WTC11 (cell line): ENCODE measurements around the gene MICAL2. TPM values are rescaled to one million over a fixed set of nuclear protein-coding genes. Genes with fewer than 3 reads are reported as not detected.

Source experiments
- ATAC-seq: fragments of 200-7000 bp; cut with Tn5 transposase; 2 replicates; pipeline ENCODE4 v1.10.0; 2021; ENCODE audit warnings: mild to moderate bottlenecking, moderate library complexity
- CTCF ChIA-PET: fragments of 300-600 bp; sonication (Branson Sonifier 250); formaldehyde crosslinking; loops from one replicate; lab custom pipeline; 2021; ENCODE audit warnings: antibody characterized with exemption; lab: Charles Lee
- POLR2A ChIA-PET: fragments of 350-600 bp; sonication (Branson Sonifier 250); formaldehyde crosslinking; loops from one replicate; lab custom pipeline; 2021; ENCODE audit warnings: antibody characterized with exemption; lab: Charles Lee
- DNase-seq: peaks from one replicate; pipeline ENCODE4 v3.0.0; 2021; ENCODE audit warnings: low spot score
- H3K27ac Mint-ChIP-seq: 2 replicates; pipeline ENCODE4 v1.8.0; 2021; ENCODE audit warnings: mixed read lengths
- H3K27me3 Mint-ChIP-seq: 2 replicates; pipeline ENCODE4 v1.8.0; 2021; ENCODE audit warnings: low read depth, mild to moderate bottlenecking, moderate library complexity, mixed read lengths
- H3K36me3 Mint-ChIP-seq: 2 replicates; pipeline ENCODE4 v1.8.0; 2021; ENCODE audit warnings: mixed read lengths
- H3K4me1 Mint-ChIP-seq: 2 replicates; pipeline ENCODE4 v1.8.0; 2022; ENCODE audit warnings: mixed read lengths
- H3K4me3 Mint-ChIP-seq: 2 replicates; pipeline ENCODE4 v1.8.0; 2021; ENCODE audit warnings: mild to moderate bottlenecking, moderate library complexity, mixed read lengths
- H3K9me3 Mint-ChIP-seq: 2 replicates; pipeline ENCODE4 v1.8.0; 2021; ENCODE audit warnings: mixed read lengths
- CREB1 ChIP-seq: sonication (generic); formaldehyde crosslinking; IDR thresholded peaks from 2 replicates; pipeline ENCODE4 v1.8.0; 2023; ENCODE audit warnings: mild to moderate bottlenecking, missing genetic modification reagents
- E2F5 ChIP-seq: sonication (generic); formaldehyde crosslinking; IDR thresholded peaks from 2 replicates; pipeline ENCODE4 v1.8.1; 2022; ENCODE audit warnings: mild to moderate bottlenecking, moderate library complexity, missing genetic modification reagents
- ETV6 ChIP-seq: sonication (generic); formaldehyde crosslinking; IDR thresholded peaks from 2 replicates; pipeline ENCODE4 v1.8.1; 2022; ENCODE audit warnings: mild to moderate bottlenecking, missing genetic modification reagents
- FOXJ3 ChIP-seq: sonication (generic); formaldehyde crosslinking; IDR thresholded peaks from 2 replicates; pipeline ENCODE4 v1.9.0; 2021; ENCODE audit warnings: missing genetic modification reagents, mild to moderate bottlenecking, borderline replicate concordance
- GABPB1 ChIP-seq: sonication (generic); formaldehyde crosslinking; IDR thresholded peaks from 2 replicates; pipeline ENCODE4 v1.8.1; 2023; ENCODE audit warnings: mild to moderate bottlenecking, missing genetic modification reagents
- GRHL2 ChIP-seq: fragments of 250-450 bp; sonication (Bioruptor Pico); IDR thresholded peaks from 2 replicates; pipeline ENCODE4 v1.8.0; 2022; ENCODE audit warnings: mild to moderate bottlenecking, moderate library complexity; ENCODE audit not compliant: insufficient replicate concordance, severe bottlenecking
- HMGA2 ChIP-seq: fragments of 250-450 bp; sonication (Bioruptor Pico); IDR thresholded peaks from 2 replicates; pipeline ENCODE4 v1.4.0; 2021; ENCODE audit warnings: mild to moderate bottlenecking, moderate library complexity
- MYBL2 ChIP-seq: sonication (generic); formaldehyde crosslinking; IDR thresholded peaks from 2 replicates; pipeline ENCODE4 v1.8.1; 2023; ENCODE audit warnings: mild to moderate bottlenecking, moderate library complexity, missing genetic modification reagents
- NFE2L1 ChIP-seq: sonication (generic); formaldehyde crosslinking; IDR thresholded peaks from 2 replicates; pipeline ENCODE4 v1.8.1; 2023; ENCODE audit warnings: missing genetic modification reagents
- NR1H2 ChIP-seq: sonication (generic); formaldehyde crosslinking; IDR thresholded peaks from 2 replicates; pipeline ENCODE4 v1.9.0; 2021; ENCODE audit warnings: mild to moderate bottlenecking, moderate library complexity, missing genetic modification reagents
- PRRX2 ChIP-seq: fragments of 250-450 bp; sonication (Bioruptor Pico); IDR thresholded peaks from 2 replicates; pipeline ENCODE4 v1.8.0; 2021; ENCODE audit warnings: mild to moderate bottlenecking
- RELA ChIP-seq: sonication (generic); formaldehyde crosslinking; IDR thresholded peaks from 2 replicates; pipeline ENCODE4 v1.8.1; 2022; ENCODE audit warnings: missing genetic modification reagents, mild to moderate bottlenecking, borderline replicate concordance
- SOX15 ChIP-seq: fragments of 250-450 bp; sonication (Bioruptor Pico); IDR thresholded peaks from 2 replicates; pipeline ENCODE4 v1.9.0; 2021; ENCODE audit warnings: mild to moderate bottlenecking
- TEAD4 ChIP-seq: sonication (generic); formaldehyde crosslinking; IDR thresholded peaks from 2 replicates; pipeline ENCODE4 v1.8.0; 2022; ENCODE audit warnings: mild to moderate bottlenecking, missing genetic modification reagents
- USF2 ChIP-seq: sonication (generic); formaldehyde crosslinking; IDR thresholded peaks from 2 replicates; pipeline ENCODE4 v1.8.1; 2023; ENCODE audit warnings: mild to moderate bottlenecking, missing genetic modification reagents, moderate library complexity
- ZNF219 ChIP-seq: sonication (generic); formaldehyde crosslinking; IDR thresholded peaks from 2 replicates; pipeline ENCODE4 v1.8.0; 2023; ENCODE audit warnings: missing genetic modification reagents, mild to moderate bottlenecking, borderline replicate concordance
- ZNF232 ChIP-seq: sonication (generic); formaldehyde crosslinking; IDR thresholded peaks from 2 replicates; pipeline ENCODE4 v1.8.0; 2022; ENCODE audit warnings: mild to moderate bottlenecking, missing genetic modification reagents
- ZNF317 ChIP-seq: sonication (generic); formaldehyde crosslinking; IDR thresholded peaks from 2 replicates; pipeline ENCODE4 v1.8.1; 2023; ENCODE audit warnings: low read depth, mild to moderate bottlenecking, moderate library complexity, missing genetic modification reagents, borderline replicate concordance
- ZNF416 ChIP-seq: fragments of 250-450 bp; sonication (Bioruptor Pico); IDR thresholded peaks from 2 replicates; pipeline ENCODE4 v1.9.0; 2021; ENCODE audit warnings: mild to moderate bottlenecking, inconsistent platforms
- ZNF423 ChIP-seq: fragments of 250-450 bp; sonication (Bioruptor Pico); IDR thresholded peaks from 2 replicates; pipeline ENCODE4 v2.1.2; 2022; ENCODE audit warnings: mild to moderate bottlenecking, moderate library complexity
- total RNA-seq: library from RNA; stranded (reverse); gene quantifications from 3 replicates; pipeline ENCODE4 v1.2.3, GENCODE V29; 2021
- TF ChIP-seq, protein P1 (sequence below): sonication (generic); formaldehyde crosslinking; IDR thresholded peaks from 2 replicates; pipeline ENCODE4 v1.8.1; 2023; ENCODE audit warnings: mild to moderate bottlenecking, missing genetic modification reagents
- TF ChIP-seq, protein P2 (sequence below): fragments of 250-450 bp; sonication (Bioruptor Pico); IDR thresholded peaks from 2 replicates; pipeline ENCODE4 v1.9.0; 2021; ENCODE audit warnings: mild to moderate bottlenecking
- TF ChIP-seq, protein P3 (sequence below): sonication (generic); formaldehyde crosslinking; IDR thresholded peaks from 2 replicates; pipeline ENCODE4 v1.8.1; 2023; ENCODE audit warnings: mild to moderate bottlenecking, moderate library complexity, missing genetic modification reagents
- TF ChIP-seq, protein P4 (sequence below): sonication (generic); formaldehyde crosslinking; IDR thresholded peaks from 2 replicates; pipeline ENCODE4 v1.8.0; 2022; ENCODE audit warnings: mild to moderate bottlenecking, missing genetic modification reagents

MICAL2 gene
- total RNA-seq, 1 experiment from 2014 or later, result 3.1 TPM

DNA sequence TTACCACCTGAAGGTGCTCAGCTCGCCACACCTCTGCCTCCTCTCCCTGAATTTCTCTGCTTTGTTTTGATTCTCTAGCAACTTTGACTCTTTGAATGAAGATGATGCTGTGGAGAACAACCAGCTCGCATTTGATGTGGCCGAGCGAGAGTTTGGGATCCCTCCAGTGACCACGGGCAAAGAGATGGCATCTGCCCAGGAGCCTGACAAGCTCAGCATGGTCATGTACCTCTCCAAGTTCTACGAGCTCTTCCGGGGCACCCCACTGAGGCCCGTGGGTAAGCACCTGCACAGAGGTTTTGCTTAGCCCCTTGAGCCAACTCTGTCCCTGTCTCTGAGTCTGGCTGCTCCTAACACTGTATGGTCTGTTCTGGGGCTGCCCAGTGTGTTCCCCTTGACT lies 115.7 kb downstream of the MICAL2 start:
- ATAC-seq (no peak), DNase-seq (no peak)
- ChIA-PET CTCF (interaction anchor here (0.9 kb wide), 1 partner anchor 123 kb away, joined by 3 read pairs; no protein-coding TSS in a partner anchor), POLR2A (no interaction called here)
- H3K4me3 Mint-ChIP-seq, result no peak overlapping the region
- no peak for TF ChIP-seq PRRX2 (CRISPR knock-in tag)
- TF ChIP-seq USF2 (CRISPR knock-in tag), result no peak
- TF ChIP-seq FOXJ3, result no peak
- no peak for TF ChIP-seq HMGA2
- TF ChIP-seq, protein P1, sequence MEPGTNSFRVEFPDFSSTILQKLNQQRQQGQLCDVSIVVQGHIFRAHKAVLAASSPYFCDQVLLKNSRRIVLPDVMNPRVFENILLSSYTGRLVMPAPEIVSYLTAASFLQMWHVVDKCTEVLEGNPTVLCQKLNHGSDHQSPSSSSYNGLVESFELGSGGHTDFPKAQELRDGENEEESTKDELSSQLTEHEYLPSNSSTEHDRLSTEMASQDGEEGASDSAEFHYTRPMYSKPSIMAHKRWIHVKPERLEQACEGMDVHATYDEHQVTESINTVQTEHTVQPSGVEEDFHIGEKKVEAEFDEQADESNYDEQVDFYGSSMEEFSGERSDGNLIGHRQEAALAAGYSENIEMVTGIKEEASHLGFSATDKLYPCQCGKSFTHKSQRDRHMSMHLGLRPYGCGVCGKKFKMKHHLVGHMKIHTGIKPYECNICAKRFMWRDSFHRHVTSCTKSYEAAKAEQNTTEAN (CRISPR knock-in tag), result no peak
- TF ChIP-seq NFE2L1 (CRISPR knock-in tag), result no peak
- TF ChIP-seq ZNF219 (CRISPR knock-in tag), result no peak
- no peak overlapping the region for H3K27ac Mint-ChIP-seq
- no peaks in the 10 kb centered on the region for H3K27me3 Mint-ChIP-seq
- H3K4me1 Mint-ChIP-seq, result no peaks in the 10 kb centered on the region
- H3K36me3 Mint-ChIP-seq, result no peaks in the 10 kb centered on the region
- H3K9me3 Mint-ChIP-seq, result no peaks in the 10 kb centered on the region

DNA sequence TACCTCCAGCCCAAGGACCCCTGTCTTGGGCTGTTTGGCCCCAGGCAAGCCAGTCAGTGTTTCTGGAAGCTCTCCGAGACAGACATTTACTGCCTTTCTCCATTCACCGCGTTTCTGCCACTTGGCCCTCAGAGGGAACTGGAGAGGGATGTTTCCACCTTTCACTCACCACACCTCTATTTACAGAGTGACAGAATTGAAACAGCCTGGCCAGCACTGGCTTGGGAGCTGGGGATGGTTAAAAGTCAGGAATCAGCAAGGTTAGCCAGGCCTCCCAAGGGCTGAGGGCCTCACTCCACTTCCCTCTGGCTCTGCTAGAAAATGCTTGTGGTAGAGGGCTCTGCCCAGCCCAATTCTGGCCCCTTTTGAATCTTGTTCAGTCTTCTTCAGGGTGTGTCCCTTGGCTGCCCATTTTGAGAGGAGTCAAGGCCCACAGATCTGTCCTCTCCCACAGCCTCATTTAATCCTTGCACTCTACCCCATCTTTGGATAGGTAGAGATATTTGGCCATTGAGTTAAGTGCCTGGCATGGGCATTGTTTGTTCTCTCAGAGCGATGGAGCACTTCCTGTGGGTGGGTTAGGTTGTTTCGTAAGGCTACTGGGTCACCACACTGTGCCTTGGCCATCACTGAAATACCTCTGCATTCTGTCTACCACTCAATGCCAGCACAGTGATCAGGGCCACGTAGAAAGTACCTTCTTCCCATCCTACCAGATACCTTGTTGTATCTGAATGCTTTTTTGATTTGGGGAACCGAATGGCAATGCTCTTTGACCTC lies 119.2 kb downstream of the MICAL2 start:
- ChIA-PET POLR2A (no interaction called here), CTCF (no interaction called here)
- no peak for ATAC-seq
- no peak for DNase-seq
- Mint-ChIP-seq H3K27ac (no peak overlapping the region), H3K36me3 (no peaks in the 10 kb centered on the region), H3K27me3 (no peaks in the 10 kb centered on the region; the same call in 1 of the 2 replicates), H3K4me1 (no peaks in the 10 kb centered on the region), H3K9me3 (no peaks in the 10 kb centered on the region), H3K4me3 (no peak overlapping the region)
- no peak for TF ChIP-seq HMGA2
- no peak for TF ChIP-seq SOX15
- TF ChIP-seq ZNF423, result no peak
- TF ChIP-seq GRHL2 (CRISPR knock-in tag), result no peak
- no peak for TF ChIP-seq NR1H2
- TF ChIP-seq ZNF317 (CRISPR knock-in tag), result no peak
- TF ChIP-seq GABPB1 (CRISPR knock-in tag), result no peak

DNA sequence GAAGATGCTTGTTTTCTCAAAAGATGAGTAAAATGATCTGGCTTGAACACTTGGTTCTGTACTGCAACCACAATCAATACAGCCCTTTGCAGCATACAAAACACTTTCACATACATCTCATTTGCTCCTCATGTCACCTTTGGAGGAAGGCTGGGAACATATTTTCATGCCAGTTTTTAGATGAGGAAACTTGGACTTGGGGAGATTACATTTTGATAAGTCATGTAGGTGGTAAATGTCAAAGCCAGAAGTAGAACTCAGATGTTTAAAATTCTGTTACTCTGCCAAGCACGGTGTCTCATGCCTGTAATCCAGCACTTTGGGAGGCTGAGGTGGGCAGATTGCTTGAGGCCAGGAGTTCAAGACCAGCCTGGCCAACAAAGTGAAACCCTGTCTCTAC lies 121.8 kb downstream of the MICAL2 start:
- Mint-ChIP-seq H3K4me3 (no peak overlapping the region), H3K9me3 (no peaks in the 10 kb centered on the region), H3K36me3 (no peaks in the 10 kb centered on the region), H3K4me1 (no peaks in the 10 kb centered on the region), H3K27ac (no peak overlapping the region), H3K27me3 (no peaks in the 10 kb centered on the region; the same call in 1 of the 2 replicates)
- DNase-seq (no peak), ATAC-seq (no peak)
- ChIA-PET CTCF (no interaction called here), POLR2A (no interaction called here)
- TF ChIP-seq CREB1 (CRISPR knock-in tag), result no peak
- TF ChIP-seq ZNF416 (CRISPR knock-in tag), result no peak
- TF ChIP-seq ZNF232, result no peak
- no peak for TF ChIP-seq RELA (CRISPR knock-in tag)
- TF ChIP-seq, protein P2, sequence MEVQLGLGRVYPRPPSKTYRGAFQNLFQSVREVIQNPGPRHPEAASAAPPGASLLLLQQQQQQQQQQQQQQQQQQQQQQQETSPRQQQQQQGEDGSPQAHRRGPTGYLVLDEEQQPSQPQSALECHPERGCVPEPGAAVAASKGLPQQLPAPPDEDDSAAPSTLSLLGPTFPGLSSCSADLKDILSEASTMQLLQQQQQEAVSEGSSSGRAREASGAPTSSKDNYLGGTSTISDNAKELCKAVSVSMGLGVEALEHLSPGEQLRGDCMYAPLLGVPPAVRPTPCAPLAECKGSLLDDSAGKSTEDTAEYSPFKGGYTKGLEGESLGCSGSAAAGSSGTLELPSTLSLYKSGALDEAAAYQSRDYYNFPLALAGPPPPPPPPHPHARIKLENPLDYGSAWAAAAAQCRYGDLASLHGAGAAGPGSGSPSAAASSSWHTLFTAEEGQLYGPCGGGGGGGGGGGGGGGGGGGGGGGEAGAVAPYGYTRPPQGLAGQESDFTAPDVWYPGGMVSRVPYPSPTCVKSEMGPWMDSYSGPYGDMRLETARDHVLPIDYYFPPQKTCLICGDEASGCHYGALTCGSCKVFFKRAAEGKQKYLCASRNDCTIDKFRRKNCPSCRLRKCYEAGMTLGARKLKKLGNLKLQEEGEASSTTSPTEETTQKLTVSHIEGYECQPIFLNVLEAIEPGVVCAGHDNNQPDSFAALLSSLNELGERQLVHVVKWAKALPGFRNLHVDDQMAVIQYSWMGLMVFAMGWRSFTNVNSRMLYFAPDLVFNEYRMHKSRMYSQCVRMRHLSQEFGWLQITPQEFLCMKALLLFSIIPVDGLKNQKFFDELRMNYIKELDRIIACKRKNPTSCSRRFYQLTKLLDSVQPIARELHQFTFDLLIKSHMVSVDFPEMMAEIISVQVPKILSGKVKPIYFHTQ (CRISPR knock-in tag), result no peak
- TF ChIP-seq E2F5 (CRISPR knock-in tag), result no peak
- no peak for TF ChIP-seq NR1H2
- TF ChIP-seq, protein P3, sequence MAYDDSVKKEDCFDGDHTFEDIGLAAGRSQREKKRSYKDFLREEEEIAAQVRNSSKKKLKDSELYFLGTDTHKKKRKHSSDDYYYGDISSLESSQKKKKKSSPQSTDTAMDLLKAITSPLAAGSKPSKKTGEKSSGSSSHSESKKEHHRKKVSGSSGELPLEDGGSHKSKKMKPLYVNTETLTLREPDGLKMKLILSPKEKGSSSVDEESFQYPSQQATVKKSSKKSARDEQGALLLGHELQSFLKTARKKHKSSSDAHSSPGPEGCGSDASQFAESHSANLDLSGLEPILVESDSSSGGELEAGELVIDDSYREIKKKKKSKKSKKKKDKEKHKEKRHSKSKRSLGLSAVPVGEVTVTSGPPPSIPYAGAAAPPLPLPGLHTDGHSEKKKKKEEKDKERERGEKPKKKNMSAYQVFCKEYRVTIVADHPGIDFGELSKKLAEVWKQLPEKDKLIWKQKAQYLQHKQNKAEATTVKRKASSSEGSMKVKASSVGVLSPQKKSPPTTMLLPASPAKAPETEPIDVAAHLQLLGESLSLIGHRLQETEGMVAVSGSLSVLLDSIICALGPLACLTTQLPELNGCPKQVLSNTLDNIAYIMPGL (CRISPR knock-in tag), result no peak
- TF ChIP-seq, protein P4, sequence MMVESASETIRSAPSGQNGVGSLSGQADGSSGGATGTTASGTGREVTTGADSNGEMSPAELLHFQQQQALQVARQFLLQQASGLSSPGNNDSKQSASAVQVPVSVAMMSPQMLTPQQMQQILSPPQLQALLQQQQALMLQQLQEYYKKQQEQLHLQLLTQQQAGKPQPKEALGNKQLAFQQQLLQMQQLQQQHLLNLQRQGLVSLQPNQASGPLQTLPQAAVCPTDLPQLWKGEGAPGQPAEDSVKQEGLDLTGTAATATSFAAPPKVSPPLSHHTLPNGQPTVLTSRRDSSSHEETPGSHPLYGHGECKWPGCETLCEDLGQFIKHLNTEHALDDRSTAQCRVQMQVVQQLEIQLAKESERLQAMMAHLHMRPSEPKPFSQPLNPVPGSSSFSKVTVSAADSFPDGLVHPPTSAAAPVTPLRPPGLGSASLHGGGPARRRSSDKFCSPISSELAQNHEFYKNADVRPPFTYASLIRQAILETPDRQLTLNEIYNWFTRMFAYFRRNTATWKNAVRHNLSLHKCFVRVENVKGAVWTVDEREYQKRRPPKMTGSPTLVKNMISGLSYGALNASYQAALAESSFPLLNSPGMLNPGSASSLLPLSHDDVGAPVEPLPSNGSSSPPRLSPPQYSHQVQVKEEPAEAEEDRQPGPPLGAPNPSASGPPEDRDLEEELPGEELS, result no peak
- no peak for TF ChIP-seq ETV6
- TF ChIP-seq TEAD4 (CRISPR knock-in tag), result no peak
- no peak for TF ChIP-seq MYBL2
